NT2/D1 (cell line): Measurements from ENCODE around the gene ERC2.

ENCODE experiments used
- SUZ12 ChIP-seq: IDR thresholded peaks from 2 replicates; pipeline ENCODE4 v1.6.1; 2011; ENCODE audit not compliant: insufficient read length, insufficient read depth; ENCODE audit errors: extremely low read depth
- YY1 ChIP-seq: IDR thresholded peaks from 2 replicates; pipeline ENCODE4 v1.6.1; 2011; ENCODE audit not compliant: insufficient read length, insufficient read depth
- ZNF274 ChIP-seq: IDR thresholded peaks from 2 replicates; pipeline ENCODE4 v1.6.1; 2011; ENCODE audit warnings: mild to moderate bottlenecking, low read depth, low read length

DNA sequence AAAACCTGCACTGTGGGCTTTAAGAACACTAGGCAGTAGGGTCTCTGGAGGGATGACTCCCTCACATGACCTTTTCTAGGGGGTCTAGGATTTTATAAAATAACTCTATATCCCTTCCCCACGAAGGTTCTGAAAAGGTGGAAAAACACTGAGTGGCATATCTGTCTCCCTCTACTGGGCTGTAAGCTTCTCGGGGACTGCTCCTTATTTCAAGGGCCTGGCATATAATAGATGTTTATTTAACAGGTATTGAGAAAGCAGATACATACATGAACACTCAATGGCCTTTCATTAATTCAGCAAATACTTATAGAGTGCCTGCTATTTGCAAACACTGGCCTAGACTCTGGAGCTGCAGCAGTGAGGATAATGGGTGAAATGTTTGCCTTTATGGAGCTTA, 834.9 kb downstream of the ERC2 start:
- TF ChIP-seq ZNF274: no peak
- TF ChIP-seq YY1: no peak
- TF ChIP-seq SUZ12: no peak
